A673 (cell line): ENCODE data around the gene RSRC1. TPM values are rescaled to one million over a fixed set of nuclear protein-coding genes. Genes with fewer than 3 reads are reported as not detected.

ENCODE experiments used
- BruUV-seq: library from RNA; stranded (reverse); fragments of 400-500 nt; replicated peaks from 2 replicates; lab custom pipeline; 2021; lab: Mats Ljungman, UMichigan
- CTCF ChIA-PET: fragments of 300-600 bp; sonication (Branson Sonifier 250); formaldehyde crosslinking; loops from one replicate; lab custom pipeline; 2022; ENCODE audit warnings: antibody characterized with exemption; lab: Charles Lee
- POLR2A ChIA-PET: fragments of 300-600 bp; sonication (Branson Sonifier 250); formaldehyde crosslinking; loops from one replicate; lab custom pipeline; 2022; ENCODE audit warnings: antibody characterized with exemption; ENCODE audit not compliant: low non-redundant PET; lab: Charles Lee
- DNase-seq: peaks from one replicate; pipeline ENCODE4 v3.0.0-alpha.2; 2015; ENCODE audit warnings: low spot score
- H3K27ac ChIP-seq: fragments of 200-600 bp; sonication (generic); 2 replicates; pipeline ENCODE4 v1.5.1; 2016; ENCODE audit warnings: mixed run types, low read depth, mild to moderate bottlenecking, mixed read lengths, antibody characterized with exemption, low read length; ENCODE audit not compliant: poor library complexity, severe bottlenecking
- H3K27me3 ChIP-seq: fragments of 200-600 bp; sonication (generic); replicated peaks from 2 replicates; pipeline ENCODE4 v1.6.1; 2017; ENCODE audit warnings: mixed run types, low read depth, mild to moderate bottlenecking, mixed read lengths, antibody characterized with exemption, low read length; ENCODE audit not compliant: insufficient read depth, poor library complexity
- H3K36me3 ChIP-seq: fragments of 200-600 bp; sonication (generic); 2 replicates; pipeline ENCODE4 v1.6.1; 2016; ENCODE audit warnings: mixed run types, mild to moderate bottlenecking, mixed read lengths, antibody characterized with exemption, low read length; ENCODE audit not compliant: insufficient read depth, poor library complexity, severe bottlenecking
- H3K4me1 ChIP-seq: fragments of 200-600 bp; sonication (generic); 2 replicates; pipeline ENCODE4 v1.6.1; 2017; ENCODE audit warnings: mixed run types, mild to moderate bottlenecking, mixed read lengths, antibody characterized with exemption, low read length; ENCODE audit not compliant: insufficient read depth, poor library complexity, severe bottlenecking
- H3K4me3 ChIP-seq: fragments of 200-600 bp; sonication (generic); 2 replicates; pipeline ENCODE4 v1.5.1; 2016; ENCODE audit warnings: low read depth, mixed run types, mild to moderate bottlenecking, mixed read lengths, low read length; ENCODE audit not compliant: poor library complexity, severe bottlenecking
- H3K9me3 ChIP-seq: fragments of 200-600 bp; sonication (generic); 2 replicates; pipeline ENCODE4 v1.6.1; 2016; ENCODE audit warnings: mixed run types, low read depth, mild to moderate bottlenecking, mixed read lengths, antibody characterized with exemption, low read length; ENCODE audit not compliant: poor library complexity, severe bottlenecking
- CTCF ChIP-seq: fragments of 300-800, 200-600 bp; sonication (generic); conservative IDR thresholded peaks from 2 replicates; pipeline ENCODE4 v1.5.1; 2017; ENCODE audit warnings: low read depth, mild to moderate bottlenecking, antibody characterized with exemption, low read length, moderate library complexity, mixed read lengths
- EZH2 ChIP-seq: fragments of 200-600 bp; sonication (generic); IDR thresholded peaks from 2 replicates; pipeline ENCODE4 v1.6.1; 2017; ENCODE audit warnings: borderline replicate concordance, low read depth, mild to moderate bottlenecking, mixed read lengths, antibody characterized with exemption, low read length; ENCODE audit not compliant: poor library complexity, severe bottlenecking
- intact Hi-C: fragments of 100-400 bp; cut with micrococcal nuclease; formaldehyde crosslinking; loops from one replicate; pipeline ENCODE4 v1.10.0; 2022; ENCODE audit not compliant: unreplicated experiment
- total RNA-seq: library from RNA; stranded (reverse); gene quantifications from 2 replicates; pipeline ENCODE4 v1.2.3, GENCODE V29; 2021

RSRC1 gene
- total RNA-seq, 1 experiment from 2014 or later: 59.4 TPM

- H3K27me3 ChIP-seq: no peaks in the 10 kb centered on the region
- H3K36me3 ChIP-seq: no peaks in the 10 kb centered on the region
- H3K4me1 ChIP-seq: no peaks in the 10 kb centered on the region
- intact Hi-C loops: no loop called here
- no peak for DNase-seq
- no peak overlapping the region for H3K27ac ChIP-seq
- no TSS peak for BruUV-seq
- H3K9me3 ChIP-seq: peaks cover 3% of the 10 kb centered on the region
- ChIA-PET POLR2A (no interaction called here), CTCF (no interaction called here)
- no peak for TF ChIP-seq CTCF
- TF ChIP-seq EZH2: no peak
- H3K4me3 ChIP-seq: no peak overlapping the region
Measured at GRCh38 chr3:158158969-158159368, 49.1 kb downstream of the RSRC1 start.

DNA sequence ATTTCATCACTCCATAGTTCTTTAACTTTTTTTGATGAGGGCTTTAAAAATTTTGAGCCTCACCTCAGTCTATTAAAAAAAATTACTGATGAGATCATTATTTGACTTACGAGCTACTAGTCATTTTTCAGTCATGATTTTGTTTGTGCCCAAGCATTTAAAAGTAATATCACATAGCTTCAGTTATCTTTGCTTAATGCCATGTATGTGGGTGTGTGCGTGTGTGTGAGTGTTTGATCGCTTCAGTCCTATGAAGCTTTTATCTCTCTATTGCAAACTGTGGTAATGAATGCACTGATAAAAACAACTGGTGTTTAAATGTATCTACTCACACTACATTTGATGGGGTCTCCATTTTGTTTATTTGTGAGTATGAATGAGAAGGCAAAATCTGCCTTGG is 49.8 kb downstream of the RSRC1 start:
- TF ChIP-seq CTCF (no peak), EZH2 (no peak)
- ChIA-PET CTCF (no interaction called here), POLR2A (no interaction called here)
- H3K27ac ChIP-seq: no peak overlapping the region
- no peak overlapping the region for H3K4me3 ChIP-seq
- H3K27me3 ChIP-seq: no peaks in the 10 kb centered on the region
- no peaks in the 10 kb centered on the region for H3K36me3 ChIP-seq
- H3K9me3 ChIP-seq: peaks cover 3% of the 10 kb centered on the region
- no peaks in the 10 kb centered on the region for H3K4me1 ChIP-seq
- no peak for DNase-seq
- BruUV-seq: no TSS peak
- intact Hi-C loops: no loop called here

DNA sequence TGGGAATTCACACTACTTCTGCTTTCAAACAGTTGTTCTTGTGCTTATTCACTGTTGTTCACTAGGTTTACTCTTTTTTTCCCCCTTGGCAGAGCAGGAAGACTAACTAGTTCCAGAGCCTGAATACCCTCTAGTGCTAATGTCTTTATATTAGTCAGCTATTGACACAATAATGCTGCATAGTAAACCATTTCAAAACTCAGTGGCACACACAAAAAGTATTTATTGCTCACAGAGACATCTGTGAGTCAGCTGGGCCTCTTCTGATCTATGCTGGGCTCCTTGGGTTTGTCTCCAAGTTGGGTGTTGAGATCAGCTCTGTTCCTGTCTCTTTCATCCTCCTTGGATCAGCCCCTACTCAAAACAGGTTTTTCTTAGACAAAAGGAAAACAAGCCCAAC is 51.1 kb downstream of the RSRC1 start:
- no peak for DNase-seq
- TF ChIP-seq EZH2 (no peak), CTCF (no peak)
- H3K27ac ChIP-seq: no peak overlapping the region
- ChIA-PET POLR2A (no interaction called here), CTCF (no interaction called here)
- H3K36me3 ChIP-seq: no peaks in the 10 kb centered on the region
- H3K4me1 ChIP-seq: peaks cover 3% of the 10 kb centered on the region
- no peak overlapping the region for H3K4me3 ChIP-seq
- BruUV-seq: no TSS peak
- no peaks in the 10 kb centered on the region for H3K27me3 ChIP-seq
- intact Hi-C loops: no loop called here
- H3K9me3 ChIP-seq: no peaks in the 10 kb centered on the region
